Measurements from ENCODE around the gene RUVBL1.
A peak's percentile ranks its signal among the peaks of the same experiment; 100 is the strongest.

The RUVBL1 gene

DNA sequence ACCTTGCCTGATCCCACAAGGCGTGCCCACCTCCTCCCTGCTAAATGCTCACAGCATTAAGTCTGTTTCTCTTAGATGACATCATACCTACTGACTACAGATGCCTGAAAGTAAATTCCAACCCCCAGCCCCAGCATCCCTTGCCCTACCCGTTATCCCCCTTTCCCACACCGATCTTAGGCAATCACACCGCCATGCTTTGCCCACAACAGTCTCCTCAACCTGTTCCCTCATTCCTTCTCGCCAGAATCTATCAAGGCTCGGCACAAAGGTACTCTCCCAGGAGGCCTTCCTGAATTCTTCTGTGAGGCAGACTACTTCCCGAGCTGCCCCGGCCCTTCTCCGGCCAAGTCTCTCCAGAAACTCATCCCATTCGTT, 72.2 kb downstream of the RUVBL1 start:
- Histone ChIP-seq H3K4me3 (IDR thresholded peaks at IDR 0.05; ENCODE audit: insufficient read depth, low read depth, low read length) (peak overlapping the region; percentile 97), H3K79me2 (ENCODE audit: insufficient read depth, low read depth) (peaks cover 41% of the 10 kb centered on the region), H3K36me3 (ENCODE audit: insufficient read depth) (peaks cover 16% of the 10 kb centered on the region), H2AFZ (ENCODE audit: low read depth) (peak overlapping the region; percentile 96), H4K20me1 (ENCODE audit: insufficient read depth) (peaks cover 13% of the 10 kb centered on the region; the same call in 1 of the 2 replicates), H3K9ac (peak overlapping the region; percentile 72), H3K27ac (peak overlapping the region; percentile 52; the same call in 1 of the 2 replicates), H3K4me2 (peak overlapping the region; percentile 97), H3K4me1 (ENCODE audit: low read depth, poor library complexity, severe bottlenecking) (peaks cover 40% of the 10 kb centered on the region), H3K27me3 (ENCODE audit: insufficient read depth, low read depth) (no peaks in the 10 kb centered on the region)
- TF ChIP-seq, protein P1, sequence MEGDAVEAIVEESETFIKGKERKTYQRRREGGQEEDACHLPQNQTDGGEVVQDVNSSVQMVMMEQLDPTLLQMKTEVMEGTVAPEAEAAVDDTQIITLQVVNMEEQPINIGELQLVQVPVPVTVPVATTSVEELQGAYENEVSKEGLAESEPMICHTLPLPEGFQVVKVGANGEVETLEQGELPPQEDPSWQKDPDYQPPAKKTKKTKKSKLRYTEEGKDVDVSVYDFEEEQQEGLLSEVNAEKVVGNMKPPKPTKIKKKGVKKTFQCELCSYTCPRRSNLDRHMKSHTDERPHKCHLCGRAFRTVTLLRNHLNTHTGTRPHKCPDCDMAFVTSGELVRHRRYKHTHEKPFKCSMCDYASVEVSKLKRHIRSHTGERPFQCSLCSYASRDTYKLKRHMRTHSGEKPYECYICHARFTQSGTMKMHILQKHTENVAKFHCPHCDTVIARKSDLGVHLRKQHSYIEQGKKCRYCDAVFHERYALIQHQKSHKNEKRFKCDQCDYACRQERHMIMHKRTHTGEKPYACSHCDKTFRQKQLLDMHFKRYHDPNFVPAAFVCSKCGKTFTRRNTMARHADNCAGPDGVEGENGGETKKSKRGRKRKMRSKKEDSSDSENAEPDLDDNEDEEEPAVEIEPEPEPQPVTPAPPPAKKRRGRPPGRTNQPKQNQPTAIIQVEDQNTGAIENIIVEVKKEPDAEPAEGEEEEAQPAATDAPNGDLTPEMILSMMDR (conservative IDR thresholded peaks at IDR 0.05; ENCODE audit: low read depth, low read length), result no peak

DNA sequence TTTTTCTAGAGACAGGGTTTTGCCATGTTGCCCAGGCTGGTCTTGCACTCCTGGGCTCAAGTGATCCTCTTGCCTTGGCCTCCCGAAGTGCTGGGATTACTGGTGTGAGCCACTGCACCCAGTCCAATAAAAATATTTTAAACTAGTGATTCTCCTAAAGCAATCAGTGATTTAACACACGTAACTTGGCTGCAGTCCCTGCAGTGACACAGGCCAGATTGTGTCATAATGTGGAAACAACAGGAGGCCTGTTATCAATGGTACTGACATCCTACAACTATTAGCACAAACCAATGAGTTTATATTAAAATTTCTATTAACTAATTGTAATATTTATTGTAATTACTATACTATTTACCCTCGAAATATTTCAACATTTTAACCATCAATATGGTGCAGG, 73.0 kb downstream of the RUVBL1 start:
- Histone ChIP-seq H3K9ac (no peak overlapping the region), H3K36me3 (ENCODE audit: insufficient read depth) (peaks cover 10% of the 10 kb centered on the region; the same call in 1 of the 2 replicates), H2AFZ (ENCODE audit: low read depth) (no peak overlapping the region; the same call in 1 of the 2 replicates), H3K4me3 (IDR thresholded peaks at IDR 0.05; ENCODE audit: insufficient read depth, low read depth, low read length) (no peak overlapping the region), H3K4me2 (0 out of 2 replicates have a peak overlapping the region, but pooled peaks have one; percentile 97), H3K79me2 (ENCODE audit: insufficient read depth, low read depth) (peaks cover 33% of the 10 kb centered on the region), H4K20me1 (ENCODE audit: insufficient read depth) (peaks cover 11% of the 10 kb centered on the region; the same call in 1 of the 2 replicates), H3K27ac (no peak overlapping the region), H3K27me3 (ENCODE audit: insufficient read depth, low read depth) (no peaks in the 10 kb centered on the region), H3K4me1 (ENCODE audit: low read depth, poor library complexity, severe bottlenecking) (peaks cover 32% of the 10 kb centered on the region)
- TF ChIP-seq, protein P1 (conservative IDR thresholded peaks at IDR 0.05; ENCODE audit: low read depth, low read length), result no peak

- Histone ChIP-seq H3K4me3 (IDR thresholded peaks at IDR 0.05; ENCODE audit: insufficient read depth, low read depth, low read length) (no peak overlapping the region), H4K20me1 (ENCODE audit: insufficient read depth) (no peaks in the 10 kb centered on the region), H3K36me3 (ENCODE audit: insufficient read depth) (no peaks in the 10 kb centered on the region), H3K4me2 (no peak overlapping the region), H3K27ac (no peak overlapping the region), H3K9ac (no peak overlapping the region), H2AFZ (ENCODE audit: low read depth) (no peak overlapping the region), H3K79me2 (ENCODE audit: insufficient read depth, low read depth) (no peaks in the 10 kb centered on the region), H3K4me1 (ENCODE audit: low read depth, poor library complexity, severe bottlenecking) (no peaks in the 10 kb centered on the region), H3K27me3 (ENCODE audit: insufficient read depth, low read depth) (no peaks in the 10 kb centered on the region)
- TF ChIP-seq, protein P1 (conservative IDR thresholded peaks at IDR 0.05; ENCODE audit: low read depth, low read length), result no peak
Measured at GRCh38 chr3:128041344-128041743, 82.3 kb downstream of the RUVBL1 start.

- Histone ChIP-seq H4K20me1 (ENCODE audit: insufficient read depth) (no peaks in the 10 kb centered on the region), H3K79me2 (ENCODE audit: insufficient read depth, low read depth) (no peaks in the 10 kb centered on the region), H3K4me3 (IDR thresholded peaks at IDR 0.05; ENCODE audit: insufficient read depth, low read depth, low read length) (no peak overlapping the region), H3K36me3 (ENCODE audit: insufficient read depth) (no peaks in the 10 kb centered on the region), H3K27ac (no peak overlapping the region), H2AFZ (ENCODE audit: low read depth) (no peak overlapping the region), H3K9ac (no peak overlapping the region), H3K4me2 (no peak overlapping the region), H3K4me1 (ENCODE audit: low read depth, poor library complexity, severe bottlenecking) (no peaks in the 10 kb centered on the region), H3K27me3 (ENCODE audit: insufficient read depth, low read depth) (no peaks in the 10 kb centered on the region)
- TF ChIP-seq, protein P1 (conservative IDR thresholded peaks at IDR 0.05; ENCODE audit: low read depth, low read length), result no peak
Measured at GRCh38 chr3:128040660-128041059, 83.0 kb downstream of the RUVBL1 start.
